ENCODE results near the gene LINGO1. TPM values are rescaled to one million over a fixed set of nuclear protein-coding genes. Genes with fewer than 3 reads are reported as not detected.

The LINGO1 gene
- polyA plus RNA-seq (ENCODE audit: insufficient read length): 6.3 TPM

- peak; percentile 22 for DNase-seq (ENCODE audit: low read depth)
Observed at GRCh38 chr15:77632534-77633133, at the start of gene LINGO1. Gene LINGO1 (minus strand): TSS chr15:77632912. CDS start chr15:77632315, 597 bp downstream.

DNA sequence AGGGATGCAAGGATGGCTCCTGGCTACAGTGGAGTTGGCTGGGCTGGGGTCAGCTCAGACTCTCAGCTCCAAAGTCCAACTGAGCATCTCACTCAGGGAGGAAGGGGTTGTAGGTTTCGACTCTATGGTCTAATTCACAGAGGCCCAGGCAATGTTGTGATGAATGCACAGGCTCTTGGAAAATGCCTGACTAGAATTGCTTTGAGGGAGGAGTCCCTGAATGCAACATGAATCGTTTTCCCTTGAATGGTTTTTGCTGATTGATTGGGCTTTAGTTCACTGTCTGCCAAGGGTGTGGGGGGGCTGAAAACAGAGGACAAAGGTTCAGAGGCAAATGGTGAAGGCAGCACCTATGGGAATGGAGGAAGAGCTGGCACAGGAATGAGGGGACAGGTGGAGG is 48.6 kb upstream of the LINGO1 start:
- no peak for DNase-seq (ENCODE audit: low read depth)

- no peak for DNase-seq (ENCODE audit: low read depth)
Observed at GRCh38 chr15:77676569-77677375, 44.1 kb upstream of the LINGO1 start.

- no peak for DNase-seq (ENCODE audit: low read depth)
Observed at GRCh38 chr15:77675806-77676415, 43.2 kb upstream of the LINGO1 start.

DNA sequence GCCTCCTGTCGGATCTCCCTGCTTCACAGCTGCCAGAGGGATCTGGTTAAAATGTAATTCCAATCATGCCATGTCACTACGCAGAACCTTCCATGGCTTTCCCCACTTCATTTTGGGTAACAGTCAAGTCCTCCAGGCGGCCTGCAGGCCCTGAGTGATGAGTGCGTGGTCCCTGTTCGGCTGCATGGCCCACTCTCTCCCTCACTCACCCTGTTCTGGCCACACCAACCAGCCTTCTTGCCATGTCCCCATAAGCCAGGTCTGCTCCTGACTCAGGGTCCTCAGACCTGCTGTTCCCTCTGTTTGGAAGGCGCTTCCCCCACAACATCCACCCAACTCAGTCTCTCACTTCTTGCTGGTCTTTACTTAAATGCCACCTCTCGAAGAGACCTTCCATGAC is 41.6 kb upstream of the LINGO1 start:
- no peak for DNase-seq (ENCODE audit: low read depth)

GRCh38 chr15:77673866-77674265 is 41.2 kb upstream of the LINGO1 start:
- DNase-seq (ENCODE audit: low read depth): no peak

GRCh38 chr15:77672135-77672534 is 39.4 kb upstream of the LINGO1 start:
- no peak for DNase-seq (ENCODE audit: low read depth)

DNA sequence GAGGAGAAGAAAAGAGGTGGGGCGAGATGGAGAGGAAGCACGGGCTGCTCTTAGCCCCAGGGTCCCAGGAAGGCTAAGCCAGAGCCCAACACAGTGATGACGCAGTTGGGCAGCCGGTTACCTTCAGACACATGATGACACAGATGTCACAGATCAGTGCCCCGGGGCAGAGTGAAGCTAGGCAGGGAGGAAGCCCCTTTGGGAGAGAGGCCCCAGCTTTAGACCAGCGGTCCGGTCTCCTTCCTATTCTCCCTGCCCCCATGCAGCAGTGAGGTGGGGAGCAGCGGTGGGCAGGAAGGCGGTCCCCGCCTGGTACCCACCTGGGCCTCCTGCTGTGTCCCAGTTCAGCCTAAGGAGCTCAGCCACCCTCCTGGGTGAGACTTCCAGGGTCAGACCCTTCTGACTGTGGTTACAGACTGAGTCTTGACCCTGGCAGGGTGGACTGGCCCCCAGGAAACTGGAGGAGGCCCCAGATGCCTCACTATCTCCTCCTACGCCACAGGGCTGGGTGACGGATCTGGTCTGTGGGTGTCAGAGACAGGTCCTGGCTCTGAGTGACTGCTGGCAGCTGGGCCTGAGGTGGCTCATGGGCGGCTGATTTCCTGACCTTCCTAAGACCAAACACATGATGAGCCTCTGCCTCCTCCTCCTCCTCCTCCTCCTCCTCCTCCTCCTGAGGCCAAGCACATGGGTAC is 38.8 kb upstream of the LINGO1 start:
- DNase-seq (ENCODE audit: low read depth): no peak

- no peak for DNase-seq (ENCODE audit: low read depth)
Observed at GRCh38 chr15:77670558-77671361, 38.0 kb upstream of the LINGO1 start.

GRCh38 chr15:77669896-77670295 is 37.2 kb upstream of the LINGO1 start:
- no peak for DNase-seq (ENCODE audit: low read depth)

GRCh38 chr15:77667338-77668234 is 34.9 kb upstream of the LINGO1 start:
- DNase-seq (ENCODE audit: low read depth): no peak

GRCh38 chr15:77666296-77666660 is 33.6 kb upstream of the LINGO1 start:
- no peak for DNase-seq (ENCODE audit: low read depth)

GRCh38 chr15:77665530-77666295 is 33.0 kb upstream of the LINGO1 start:
- no peak for DNase-seq (ENCODE audit: low read depth)

DNA sequence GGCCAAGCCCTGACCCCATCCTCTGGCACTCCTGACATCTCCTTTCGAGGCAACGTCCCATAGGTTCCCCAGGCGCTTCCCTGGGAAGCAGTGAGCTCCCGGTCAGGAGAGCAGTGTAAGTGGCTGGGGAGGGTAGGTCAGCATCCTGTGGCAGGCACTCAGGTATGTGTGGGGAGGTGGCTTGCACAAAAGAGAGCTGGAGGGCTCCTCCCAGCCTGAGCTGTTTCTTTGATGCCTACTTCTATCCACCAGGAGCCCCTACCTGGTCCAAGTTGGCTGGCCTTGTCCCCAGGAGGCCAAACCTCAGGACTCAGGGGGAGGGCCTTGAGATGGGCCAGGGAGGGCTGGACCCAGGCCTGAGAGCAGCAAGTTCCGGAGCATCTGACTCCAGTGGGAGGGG is 31.7 kb upstream of the LINGO1 start:
- DNase-seq (ENCODE audit: low read depth): no peak

GRCh38 chr15:77663256-77663655 is 30.5 kb upstream of the LINGO1 start:
- DNase-seq (ENCODE audit: low read depth): no peak

GRCh38 chr15:77659350-77660321 is 26.9 kb upstream of the LINGO1 start:
- no peak for DNase-seq (ENCODE audit: low read depth)

DNA sequence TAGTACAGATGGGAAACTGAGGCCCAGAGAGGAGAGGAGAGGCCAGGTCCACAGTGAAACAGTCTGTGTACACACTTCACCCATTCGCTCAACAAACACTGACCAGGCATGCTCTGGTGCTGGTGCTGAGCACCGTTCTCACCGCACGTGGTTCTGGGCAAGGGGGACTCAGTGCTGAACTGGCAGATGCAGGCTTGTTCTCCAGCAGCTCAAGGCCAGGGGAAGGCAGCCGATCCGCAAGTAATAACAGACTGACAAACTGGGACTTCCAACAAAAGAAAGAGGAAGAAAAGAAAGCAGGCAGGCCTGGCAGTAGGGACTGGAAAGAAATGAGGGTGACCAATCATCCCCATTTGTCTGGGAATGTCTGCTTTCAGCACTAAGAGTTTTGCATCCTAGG is 25.6 kb upstream of the LINGO1 start:
- DNase-seq (ENCODE audit: low read depth): no peak

DNA sequence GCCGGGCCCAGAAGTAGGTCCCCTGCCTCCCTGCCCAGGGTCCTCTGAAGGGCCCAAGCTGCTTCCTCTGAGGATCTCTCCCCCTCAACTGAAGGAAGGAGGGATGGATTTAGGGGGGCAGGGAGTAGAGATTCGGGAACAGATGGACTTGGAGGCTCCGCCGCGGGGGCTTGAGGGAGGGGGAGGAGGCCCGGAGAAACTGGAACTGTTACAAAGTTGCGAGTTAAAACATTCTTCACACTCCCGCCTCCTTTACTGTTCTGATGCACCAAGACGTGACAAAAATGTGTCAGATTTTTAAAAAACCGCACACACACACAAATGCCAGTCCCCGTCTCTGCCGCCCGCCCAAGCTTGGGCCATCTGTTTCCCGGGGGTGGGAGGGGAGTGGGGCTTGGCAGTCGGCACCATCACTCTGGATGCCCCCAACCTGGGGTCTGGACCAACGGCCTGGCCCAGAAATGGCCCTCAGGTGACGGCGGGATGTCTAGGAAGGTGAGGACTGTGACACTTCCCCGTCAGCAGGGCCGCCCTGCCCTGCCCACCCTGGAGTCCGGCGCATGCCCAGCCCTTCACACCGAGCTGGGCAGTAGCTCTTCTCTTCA is 25.0 kb upstream of the LINGO1 start:
- DNase-seq (ENCODE audit: low read depth): no peak

Data from forelimb muscle (tissue), 1 donor.